Esophagus squamous epithelium (tissue), 5 donors: ENCODE measurements around the gene CELF3. TPM values are rescaled to one million over a fixed set of nuclear protein-coding genes. Genes with fewer than 3 reads are reported as not detected.

ENCODE experiments used
- DNase-seq: peaks from one replicate; lab custom pipeline; 2025; lab: John Stamatoyannopoulos, UW
- H3K27ac ChIP-seq, 4 donors: fragments of 200-600 bp; sonication (generic); one replicate each; pipeline ENCODE4 v1.5.1; 2016 to 2019; ENCODE audit warnings: mild to moderate bottlenecking in 1 of 4
- H3K27me3 ChIP-seq, 4 donors: fragments of 200-600 bp; sonication (generic); 1 replicate in 3 of 4; 2 replicates in 1 of 4; pipeline versions ENCODE4 v1.5.1 to v1.6.0; 2017 to 2021; ENCODE audit warnings: antibody characterized with exemption in 1 of 4
- H3K36me3 ChIP-seq, 3 donors: fragments of 200-600 bp; sonication (generic); one replicate each; pipeline ENCODE4 v1.5.1; 2016 to 2019
- H3K4me1 ChIP-seq, 3 donors: fragments of 200-600 bp; sonication (generic); one replicate each; pipeline ENCODE4 v1.5.1; 2017 to 2019
- H3K4me3 ChIP-seq, 4 donors: fragments of 200-600 bp; sonication (generic); 1 replicate in 3 of 4; 2 replicates in 1 of 4; pipeline ENCODE4 v1.5.1; 2016 to 2019; ENCODE audit warnings: mild to moderate bottlenecking in 2 of 4, moderate library complexity in 1 of 4
- H3K9me3 ChIP-seq, 3 donors: fragments of 200-600 bp; sonication (generic); one replicate each; pipeline ENCODE4 v1.5.1; 2016 to 2019
- CTCF ChIP-seq, 6 experiments: fragments of 450-650 bp in 4 of 6; fragments of 200-600 bp in 2 of 6; sonication (generic) in 2 of 6; IDR thresholded peaks; one replicate each; pipeline ENCODE4 v1.5.1; 2016 to 2019; ENCODE audit warnings: antibody characterized with exemption in 6 of 6, mild to moderate bottlenecking in 4 of 6, moderate library complexity in 4 of 6
- POLR2A ChIP-seq, 4 donors: fragments of 450-650 bp; IDR thresholded peaks; one replicate each; pipeline ENCODE4 v1.6.1; 2017; ENCODE audit warnings: antibody characterized with exemption in 4 of 4, mild to moderate bottlenecking in 4 of 4, moderate library complexity in 3 of 4
- WGBS, 2 donors: methylation state at CpG; one replicate each; pipeline ENCODE4 v1.1.5; 2018; 5-methylcytosine and 5-hydroxymethylcytosine counted together
- intact Hi-C: fragments of 100-400 bp; cut with DNase I; formaldehyde crosslinking; loops from one replicate; pipeline ENCODE4 v1.15.0; 2022
- total RNA-seq, 4 donors: library from RNA; depleted of rRNA; stranded (reverse); fragments of >200 nt; gene quantifications; one replicate each; pipeline ENCODE4 v1.1.0, GENCODE V29; 2016
- donor health status: DM: yes; HTN: yes; CAD: no.

Gene CELF3
- total RNA-seq: under 1 TPM in 1 of 4 donors, not detected in 3; 0.19 TPM

- Histone ChIP-seq H3K27ac (no peak within 1 kb of the TSS), H3K4me3 (peak within 1 kb of the TSS in 2 of 4 donors; percentile 9 to 28), H3K9me3 (no peaks in the 10 kb centered on the region), H3K4me1 (peaks cover 12 to 47% (median 12%) of the 10 kb centered on the region in 3 donors), H3K36me3 (no peaks in the 10 kb centered on the region), H3K27me3 (peaks cover 0 to 75% (median 4%) of the 10 kb centered on the region in 4 donors)
- TF ChIP-seq POLR2A (IDR thresholded peaks at IDR 0.05): no peak
- WGBS, 2 donors: 10 to 12% methylated on average over 20 to 26 of the region's 27 CpGs
- intact Hi-C loops: no loop called here
- no peak for DNase-seq
Observed at GRCh38 chr1:151716771-151717631, at the start of gene CELF3. Gene CELF3 (minus strand): TSS chr1:151716803. CDS start chr1:151716020, 783 bp downstream.

DNA sequence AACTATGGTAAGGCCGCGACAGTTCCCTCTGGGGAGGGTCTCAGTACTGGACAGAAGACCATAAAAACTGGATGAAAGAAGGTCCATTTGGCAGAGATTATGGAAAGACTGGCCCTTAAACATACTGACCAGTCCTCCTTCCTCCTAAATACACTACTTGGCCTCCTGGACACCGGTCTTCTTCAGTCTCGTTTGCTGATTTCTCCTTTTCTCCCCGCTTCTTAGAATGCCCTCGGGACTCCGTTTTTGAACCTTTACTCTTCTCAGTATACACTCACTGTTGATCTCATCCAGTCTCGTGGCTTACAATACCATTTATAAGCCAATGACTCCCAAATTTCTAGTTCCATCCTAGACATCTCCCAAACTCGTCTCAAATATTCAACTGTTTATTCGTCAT, 47.4 kb upstream of the CELF3 start:
- H3K4me1 ChIP-seq: peaks cover 8 to 25% (median 13%) of the 10 kb centered on the region in 3 donors
- intact Hi-C loops: no loop called here
- peak overlapping the region; percentile 88 to 95 (median 94) for H3K27ac ChIP-seq
- H3K36me3 ChIP-seq: peaks cover 3 to 33% (median 8%) of the 10 kb centered on the region in 3 donors
- 46 to 60% methylated on average over 10 of the region's 10 CpGs for WGBS, 2 donors
- H3K9me3 ChIP-seq: no peaks in the 10 kb centered on the region
- H3K27me3 ChIP-seq: no peaks in the 10 kb centered on the region
- TF ChIP-seq POLR2A (IDR thresholded peaks at IDR 0.05) (no peak), CTCF (IDR thresholded peaks at IDR 0.05) (no peak)
- DNase-seq: no peak
- H3K4me3 ChIP-seq: peak overlapping the region; percentile 78 to 98 (median 83)

DNA sequence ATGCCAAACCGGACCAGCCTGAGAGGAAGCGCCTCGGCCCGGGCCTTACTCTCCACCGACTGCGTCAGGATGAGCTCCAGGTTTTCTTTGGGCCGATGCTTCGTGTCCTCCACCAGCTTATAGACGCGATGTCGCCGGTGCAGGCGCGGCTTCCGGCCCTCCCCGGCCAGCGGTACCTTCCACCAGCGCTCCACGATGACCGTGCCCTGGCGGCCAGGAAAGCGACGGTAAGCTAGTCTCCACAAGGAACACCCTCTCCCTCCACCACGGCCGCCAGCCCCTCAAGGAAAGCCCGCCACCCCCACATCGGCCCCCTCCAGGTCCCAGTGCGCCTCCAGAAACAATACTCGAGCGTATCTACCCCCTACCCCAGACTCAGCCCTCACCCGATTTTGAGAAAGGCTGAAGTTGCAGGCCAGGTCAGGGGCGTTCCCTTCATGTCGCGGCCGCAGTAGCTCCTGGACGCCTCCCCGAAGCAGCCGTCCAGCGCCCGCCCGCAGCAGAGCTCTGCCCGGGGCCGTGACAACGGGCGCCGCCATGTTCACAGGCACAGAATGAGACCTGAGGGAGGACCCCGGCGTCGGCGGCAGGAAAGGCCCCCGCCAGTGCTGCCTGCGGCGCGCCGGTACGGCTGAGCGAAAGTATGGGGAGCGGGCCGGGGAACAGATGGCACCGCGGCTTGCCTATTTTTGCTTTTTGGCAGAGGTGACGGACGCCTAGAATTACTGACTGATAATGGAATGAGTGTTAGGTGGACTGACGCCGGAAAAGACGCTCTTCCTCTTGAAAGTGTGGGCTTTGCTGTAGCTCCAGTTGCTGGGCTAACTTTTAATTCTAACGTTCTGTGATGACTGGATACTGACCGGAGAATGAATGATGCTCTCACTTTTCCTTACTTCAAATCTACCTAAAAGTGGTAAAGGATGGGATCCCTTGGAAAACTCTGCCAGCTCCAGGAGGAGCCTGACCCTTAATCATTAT, 46.6 kb upstream of the CELF3 start, which contains the start of gene MRPL9:
Gene MRPL9 (minus strand): TSS at position 556 of the 981 bp plus-strand sequence. CDS start 17 bp downstream, at position 539.
- H3K4me1 ChIP-seq: peaks cover 8 to 23% (median 13%) of the 10 kb centered on the region in 3 donors
- H3K36me3 ChIP-seq: peaks cover 3 to 41% (median 15%) of the 10 kb centered on the region in 3 donors
- no peaks in the 10 kb centered on the region for H3K9me3 ChIP-seq
- peak within 1 kb of the TSS; percentile 88 to 95 (median 94) for H3K27ac ChIP-seq
- intact Hi-C loops: no loop called here
- H3K27me3 ChIP-seq: no peaks in the 10 kb centered on the region
- TF ChIP-seq CTCF (IDR thresholded peaks at IDR 0.05) (no peak), POLR2A (IDR thresholded peaks at IDR 0.05) (peak in 2 of 4 donors; percentile 28 to 36)
- 0 to 1% methylated on average over 9 to 10 of the region's 68 CpGs for WGBS, 2 donors
- DNase-seq: no peak
- H3K4me3 ChIP-seq: peak within 1 kb of the TSS; percentile 78 to 98 (median 83)

DNA sequence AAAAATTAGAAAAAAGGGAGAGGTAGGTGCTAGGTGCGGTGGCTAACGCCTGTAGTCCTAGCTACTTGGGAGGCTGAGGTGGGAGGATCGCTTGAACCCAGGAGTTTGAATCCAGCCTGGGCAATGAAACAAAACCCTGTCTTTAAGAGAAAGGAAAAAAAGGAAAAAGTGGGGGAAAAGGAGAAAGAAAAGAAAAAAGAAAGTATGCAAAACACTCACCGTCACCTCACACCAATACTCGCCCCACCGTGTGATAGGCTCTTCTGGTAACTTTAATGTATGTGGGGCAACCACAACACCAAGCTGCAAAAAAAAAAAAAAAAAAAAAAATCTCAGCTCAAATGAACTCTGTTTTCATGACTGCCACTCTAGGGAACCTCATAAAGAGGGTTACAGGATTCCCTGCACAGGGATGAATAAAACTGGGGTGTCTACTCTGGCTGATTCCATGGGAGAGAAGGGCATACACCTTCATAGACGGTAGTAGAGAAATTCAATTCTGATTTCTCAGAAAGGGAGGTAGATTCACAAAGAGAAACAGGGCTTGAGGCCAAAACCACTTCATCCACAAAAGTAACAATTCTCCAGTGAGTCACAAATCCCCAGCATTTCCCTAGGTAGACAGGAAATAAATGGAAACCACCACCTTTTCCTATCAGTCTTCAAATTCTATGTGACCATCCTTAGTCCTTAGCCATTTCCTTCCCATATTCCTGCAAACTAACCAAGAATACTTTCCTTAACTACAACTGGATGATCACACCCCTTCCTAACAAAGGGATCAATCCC, 44.2 kb upstream of the CELF3 start:
- no peaks in the 10 kb centered on the region for H3K27me3 ChIP-seq
- H3K27ac ChIP-seq: no peak overlapping the region
- peaks cover 8 to 19% (median 13%) of the 10 kb centered on the region in 3 donors for H3K4me1 ChIP-seq
- no peak for DNase-seq
- 87 to 93% methylated on average over 7 of the region's 7 CpGs for WGBS, 2 donors
- no peak overlapping the region for H3K4me3 ChIP-seq
- intact Hi-C loops: no loop called here
- H3K9me3 ChIP-seq: no peaks in the 10 kb centered on the region
- peaks cover 3 to 45% (median 15%) of the 10 kb centered on the region in 3 donors for H3K36me3 ChIP-seq
- TF ChIP-seq CTCF (IDR thresholded peaks at IDR 0.05) (no peak), POLR2A (IDR thresholded peaks at IDR 0.05) (no peak)
